Measurements from ENCODE around the gene AHRR. TPM values are rescaled to one million over a fixed set of nuclear protein-coding genes. Genes with fewer than 3 reads are reported as not detected.
"Not testable (repeated sequence)": the region's sequence is repeated elsewhere in the genome, so short reads cannot be mapped to it uniquely, and the experiment has no call there.

The AHRR gene
- total and polyA plus RNA-seq, 4 donors, result 2.8 to 5.5 (median 3.8) TPM

DNA sequence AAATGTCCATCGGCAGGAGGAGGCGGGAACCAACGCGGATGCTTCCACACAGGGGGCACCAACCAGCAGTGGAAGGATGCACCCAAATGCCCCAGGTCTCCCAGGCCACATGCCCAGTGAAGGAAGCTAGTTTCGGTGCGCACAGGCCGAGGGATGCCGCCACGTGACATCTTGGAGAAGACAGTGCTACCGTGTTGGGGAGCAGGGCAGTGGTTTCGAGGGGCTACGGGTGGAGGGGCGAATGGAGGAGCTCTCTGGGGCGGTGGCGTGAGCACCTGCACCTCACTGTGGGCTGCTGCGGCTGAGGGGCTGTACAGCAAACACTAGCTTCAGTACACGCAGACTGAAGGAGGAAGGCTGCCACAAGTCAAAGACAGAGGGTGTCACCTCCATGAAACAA lies 26.7 kb upstream of the AHRR start:
- H3K4me1 ChIP-seq (ENCODE audit: control insufficient read depth, insufficient read depth, low read length); H3K27ac ChIP-seq (ENCODE audit: low read depth, low read length); H3K36me3 ChIP-seq (ENCODE audit: control insufficient read depth, insufficient read depth, low read length); H3K9me3 ChIP-seq (ENCODE audit: control insufficient read depth, insufficient read depth, low read length); H3K27me3 ChIP-seq (ENCODE audit: control insufficient read depth, insufficient read depth, low read length); H3K4me3 ChIP-seq (ENCODE audit: low read depth, low read length); DNase-seq (ENCODE audit: low read depth in 4 of 6, low spot score in 6 of 6): not testable (repeated sequence)
- WGBS (ENCODE audit: insufficient coverage), result over 99% methylated on average over 13 of the region's 17 CpGs

DNA sequence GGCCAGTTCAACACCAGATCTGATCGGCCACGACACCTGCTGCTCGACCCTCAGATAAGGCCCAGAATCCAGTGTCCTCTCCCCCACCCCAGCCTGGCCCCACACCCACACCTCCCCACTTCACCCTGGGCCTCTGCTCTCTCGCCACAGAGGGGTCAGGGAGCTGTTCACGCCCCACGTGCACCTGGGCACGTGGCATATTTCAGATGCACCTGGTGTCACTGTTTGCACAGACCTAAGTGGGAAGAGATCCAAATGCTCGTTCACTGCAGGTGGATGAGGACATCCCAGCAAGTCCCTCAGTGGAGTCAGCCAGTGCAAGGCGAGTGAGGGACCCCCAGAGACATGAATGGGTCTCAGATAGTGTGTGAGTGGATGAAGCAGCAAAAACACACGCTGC lies 25.3 kb upstream of the AHRR start:
- 89% methylated on average over 9 of the region's 10 CpGs for WGBS (ENCODE audit: insufficient coverage)
- not testable (repeated sequence) for H3K27me3 ChIP-seq (ENCODE audit: control insufficient read depth, insufficient read depth, low read length); H3K9me3 ChIP-seq (ENCODE audit: control insufficient read depth, insufficient read depth, low read length); H3K4me1 ChIP-seq (ENCODE audit: control insufficient read depth, insufficient read depth, low read length); H3K4me3 ChIP-seq (ENCODE audit: low read depth, low read length); H3K27ac ChIP-seq (ENCODE audit: low read depth, low read length); DNase-seq (ENCODE audit: low read depth in 4 of 6, low spot score in 6 of 6); H3K36me3 ChIP-seq (ENCODE audit: control insufficient read depth, insufficient read depth, low read length)

DNA sequence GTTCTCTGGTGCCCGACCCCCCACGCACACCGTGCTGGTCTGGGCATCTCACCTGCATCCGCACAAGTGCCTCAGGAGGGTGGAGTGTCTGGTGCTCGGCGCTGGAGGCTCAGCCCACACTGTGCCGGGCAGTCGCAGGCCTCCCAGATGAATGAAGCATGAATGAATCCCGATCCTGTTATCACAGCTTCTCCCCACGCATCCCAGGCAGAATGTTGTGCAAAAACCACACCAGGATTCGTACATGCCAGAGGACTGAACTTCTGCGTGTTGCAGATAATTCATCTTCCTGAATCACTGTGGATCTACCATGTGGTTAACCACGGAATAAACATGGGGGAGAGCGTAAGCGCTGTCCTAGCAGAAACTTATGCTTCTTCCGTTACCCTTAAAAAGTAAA lies 24.6 kb upstream of the AHRR start:
- H3K9me3 ChIP-seq (ENCODE audit: control insufficient read depth, insufficient read depth, low read length); H3K36me3 ChIP-seq (ENCODE audit: control insufficient read depth, insufficient read depth, low read length); DNase-seq (ENCODE audit: low read depth in 4 of 6, low spot score in 6 of 6); H3K4me3 ChIP-seq (ENCODE audit: low read depth, low read length); H3K27ac ChIP-seq (ENCODE audit: low read depth, low read length); H3K4me1 ChIP-seq (ENCODE audit: control insufficient read depth, insufficient read depth, low read length); H3K27me3 ChIP-seq (ENCODE audit: control insufficient read depth, insufficient read depth, low read length): not testable (repeated sequence)
- 86% methylated on average over 7 of the region's 16 CpGs for WGBS (ENCODE audit: insufficient coverage)

GRCh38 chr5:297448-297847 lies 24.1 kb upstream of the AHRR start:
- H3K36me3 ChIP-seq (ENCODE audit: control insufficient read depth, insufficient read depth, low read length); H3K9me3 ChIP-seq (ENCODE audit: control insufficient read depth, insufficient read depth, low read length); H3K4me3 ChIP-seq (ENCODE audit: low read depth, low read length); H3K4me1 ChIP-seq (ENCODE audit: control insufficient read depth, insufficient read depth, low read length); H3K27ac ChIP-seq (ENCODE audit: low read depth, low read length); H3K27me3 ChIP-seq (ENCODE audit: control insufficient read depth, insufficient read depth, low read length); DNase-seq (ENCODE audit: low read depth in 4 of 6, low spot score in 6 of 6): not testable (repeated sequence)
- 70% methylated on average over 2 of the region's 6 CpGs for WGBS (ENCODE audit: insufficient coverage)

GRCh38 chr5:297991-298736 lies 23.4 kb upstream of the AHRR start:
- not testable (repeated sequence) for H3K9me3 ChIP-seq (ENCODE audit: control insufficient read depth, insufficient read depth, low read length); H3K36me3 ChIP-seq (ENCODE audit: control insufficient read depth, insufficient read depth, low read length); H3K27ac ChIP-seq (ENCODE audit: low read depth, low read length); DNase-seq (ENCODE audit: low read depth in 4 of 6, low spot score in 6 of 6); H3K27me3 ChIP-seq (ENCODE audit: control insufficient read depth, insufficient read depth, low read length); H3K4me1 ChIP-seq (ENCODE audit: control insufficient read depth, insufficient read depth, low read length); H3K4me3 ChIP-seq (ENCODE audit: low read depth, low read length)
- WGBS (ENCODE audit: insufficient coverage), result 56% methylated on average over 5 of the region's 14 CpGs

DNA sequence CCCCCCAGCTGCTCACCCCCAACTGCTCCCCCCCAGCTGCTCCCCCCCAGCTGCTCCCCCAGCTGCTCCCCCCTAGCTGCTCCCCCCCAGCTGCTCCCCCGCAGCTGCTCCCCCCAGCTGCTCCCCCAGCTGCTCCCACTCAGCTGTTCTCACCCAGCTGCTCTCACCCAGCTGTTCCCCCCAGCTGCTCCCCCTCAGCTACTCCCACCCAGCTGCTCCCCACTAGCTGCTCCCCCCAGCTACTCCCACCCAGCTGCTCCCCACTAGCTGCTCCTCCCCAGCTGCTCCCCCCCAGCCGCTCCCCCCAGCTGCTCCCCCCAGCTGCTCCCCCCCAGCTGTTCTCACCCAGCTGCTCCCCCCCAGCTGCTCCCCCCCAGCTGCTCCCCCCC lies 22.8 kb upstream of the AHRR start:
- no peaks in the 10 kb centered on the region for H3K4me1 ChIP-seq (ENCODE audit: control insufficient read depth, insufficient read depth, low read length)
- no peaks in the 10 kb centered on the region for H3K27me3 ChIP-seq (ENCODE audit: control insufficient read depth, insufficient read depth, low read length)
- WGBS (ENCODE audit: insufficient coverage), result no CpG with 5 or more reads among the region's 2 CpGs
- DNase-seq (ENCODE audit: low read depth in 4 of 6, low spot score in 6 of 6), result no peak
- H3K9me3 ChIP-seq (ENCODE audit: control insufficient read depth, insufficient read depth, low read length), result no peaks in the 10 kb centered on the region
- H3K27ac ChIP-seq (ENCODE audit: low read depth, low read length), result no peak overlapping the region
- no peaks in the 10 kb centered on the region for H3K36me3 ChIP-seq (ENCODE audit: control insufficient read depth, insufficient read depth, low read length)
- no peak overlapping the region for H3K4me3 ChIP-seq (ENCODE audit: low read depth, low read length)

GRCh38 chr5:299921-300320 lies 21.6 kb upstream of the AHRR start:
- DNase-seq (ENCODE audit: low read depth in 4 of 6, low spot score in 6 of 6); H3K36me3 ChIP-seq (ENCODE audit: control insufficient read depth, insufficient read depth, low read length); H3K27me3 ChIP-seq (ENCODE audit: control insufficient read depth, insufficient read depth, low read length); H3K4me3 ChIP-seq (ENCODE audit: low read depth, low read length); H3K27ac ChIP-seq (ENCODE audit: low read depth, low read length); H3K9me3 ChIP-seq (ENCODE audit: control insufficient read depth, insufficient read depth, low read length); H3K4me1 ChIP-seq (ENCODE audit: control insufficient read depth, insufficient read depth, low read length): not testable (repeated sequence)
- 52% methylated on average over 2 of the region's 5 CpGs for WGBS (ENCODE audit: insufficient coverage)

DNA sequence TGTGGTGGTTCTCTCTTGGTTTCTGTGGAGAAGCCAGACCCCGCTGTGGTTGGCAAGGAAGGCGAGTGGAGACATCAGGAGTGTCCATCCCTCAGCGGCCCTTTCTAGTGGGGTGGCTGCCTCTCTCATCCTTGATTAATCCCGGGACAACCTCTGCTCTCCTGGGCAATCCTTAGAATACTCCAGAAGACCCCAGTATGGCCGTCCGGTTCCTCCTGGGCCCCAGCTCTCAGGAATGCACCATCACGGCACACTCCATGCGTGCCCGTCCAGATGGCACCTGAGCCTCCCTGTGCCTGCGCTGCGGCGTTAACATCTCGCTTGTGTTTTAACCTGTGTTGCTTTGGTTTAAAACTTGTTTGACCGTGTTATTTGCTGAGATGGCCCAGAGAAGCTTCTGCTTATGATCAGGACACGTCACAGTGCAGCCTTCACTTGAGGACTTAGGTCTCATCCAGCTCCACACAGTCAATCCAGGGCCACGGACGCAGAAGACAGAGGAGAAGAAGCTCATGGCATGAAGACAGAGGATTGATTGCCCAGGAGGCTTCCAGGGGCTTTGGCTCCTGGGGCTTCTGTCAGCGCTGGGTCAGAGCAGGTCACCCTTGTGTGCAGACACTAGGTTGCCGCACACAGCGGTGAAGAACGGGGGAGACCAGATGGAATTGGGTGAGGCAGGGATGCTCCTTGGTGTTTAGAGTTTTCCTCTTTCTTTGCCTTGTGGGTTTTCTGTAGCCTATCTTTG lies 20.7 kb upstream of the AHRR start:
- not testable (repeated sequence) for H3K27me3 ChIP-seq (ENCODE audit: control insufficient read depth, insufficient read depth, low read length); H3K4me1 ChIP-seq (ENCODE audit: control insufficient read depth, insufficient read depth, low read length); H3K27ac ChIP-seq (ENCODE audit: low read depth, low read length); DNase-seq (ENCODE audit: low read depth in 4 of 6, low spot score in 6 of 6); H3K4me3 ChIP-seq (ENCODE audit: low read depth, low read length); H3K9me3 ChIP-seq (ENCODE audit: control insufficient read depth, insufficient read depth, low read length); H3K36me3 ChIP-seq (ENCODE audit: control insufficient read depth, insufficient read depth, low read length)
- WGBS (ENCODE audit: insufficient coverage), result 87% methylated on average over 9 of the region's 21 CpGs

GRCh38 chr5:302416-302815 lies 19.1 kb upstream of the AHRR start:
- H3K36me3 ChIP-seq (ENCODE audit: control insufficient read depth, insufficient read depth, low read length), result peaks cover 21% of the 10 kb centered on the region
- H3K27ac ChIP-seq (ENCODE audit: low read depth, low read length); H3K4me3 ChIP-seq (ENCODE audit: low read depth, low read length); H3K27me3 ChIP-seq (ENCODE audit: control insufficient read depth, insufficient read depth, low read length); H3K9me3 ChIP-seq (ENCODE audit: control insufficient read depth, insufficient read depth, low read length); DNase-seq (ENCODE audit: low read depth in 4 of 6, low spot score in 6 of 6); H3K4me1 ChIP-seq (ENCODE audit: control insufficient read depth, insufficient read depth, low read length): not testable (repeated sequence)
- 89% methylated on average over 7 of the region's 8 CpGs for WGBS (ENCODE audit: insufficient coverage)

DNA sequence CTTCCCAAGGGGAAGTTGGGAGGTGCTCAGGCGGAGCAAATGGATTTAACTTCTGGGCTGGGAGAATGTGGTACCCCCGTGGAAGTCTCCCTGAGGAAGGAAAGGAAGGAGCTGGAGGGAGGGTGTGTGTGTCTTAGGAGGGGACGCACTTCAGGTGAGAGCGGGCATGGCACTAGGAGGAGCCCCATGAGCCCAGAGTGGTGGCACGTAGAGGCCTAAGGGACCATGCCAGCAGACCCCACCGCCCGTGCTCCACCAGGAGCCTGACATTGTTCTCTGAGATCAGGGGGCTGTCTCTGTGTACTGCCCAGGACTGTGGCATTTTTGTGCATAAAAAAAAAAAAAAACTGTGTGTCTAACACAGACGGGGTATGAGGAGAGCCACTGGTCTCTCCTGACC lies 18.5 kb upstream of the AHRR start:
- H3K4me3 ChIP-seq (ENCODE audit: low read depth, low read length), result no peak overlapping the region
- peaks cover 2% of the 10 kb centered on the region for H3K4me1 ChIP-seq (ENCODE audit: control insufficient read depth, insufficient read depth, low read length)
- DNase-seq (ENCODE audit: low read depth in 4 of 6, low spot score in 6 of 6), result no peak
- 77% methylated on average over 7 of the region's 8 CpGs for WGBS (ENCODE audit: insufficient coverage)
- no peaks in the 10 kb centered on the region for H3K27me3 ChIP-seq (ENCODE audit: control insufficient read depth, insufficient read depth, low read length)
- H3K9me3 ChIP-seq (ENCODE audit: control insufficient read depth, insufficient read depth, low read length), result no peaks in the 10 kb centered on the region
- H3K27ac ChIP-seq (ENCODE audit: low read depth, low read length), result no peak overlapping the region
- H3K36me3 ChIP-seq (ENCODE audit: control insufficient read depth, insufficient read depth, low read length), result peaks cover 25% of the 10 kb centered on the region

Measured in spinal cord (tissue), 10 donors.